KBM-7 (cell line): ENCODE data around the gene ANXA2.
"Not testable (repeated sequence)": the region's sequence is repeated elsewhere in the genome, so short reads cannot be mapped to it uniquely, and the experiment has no call there.

Source experiments
- DNase-seq: peaks from one replicate; pipeline ENCODE4 v3.0.0-alpha.2; 2015
- in situ Hi-C: fragments of 300-500 bp; cut with MboI; formaldehyde crosslinking; loops from 2 replicates; pipeline ENCODE4 v1.14.3; 2020; ENCODE audit warnings: low sequenced_read_pairs, low pct_unique_long_range_greater_than_20kb, mixed read lengths

Gene ANXA2

DNA sequence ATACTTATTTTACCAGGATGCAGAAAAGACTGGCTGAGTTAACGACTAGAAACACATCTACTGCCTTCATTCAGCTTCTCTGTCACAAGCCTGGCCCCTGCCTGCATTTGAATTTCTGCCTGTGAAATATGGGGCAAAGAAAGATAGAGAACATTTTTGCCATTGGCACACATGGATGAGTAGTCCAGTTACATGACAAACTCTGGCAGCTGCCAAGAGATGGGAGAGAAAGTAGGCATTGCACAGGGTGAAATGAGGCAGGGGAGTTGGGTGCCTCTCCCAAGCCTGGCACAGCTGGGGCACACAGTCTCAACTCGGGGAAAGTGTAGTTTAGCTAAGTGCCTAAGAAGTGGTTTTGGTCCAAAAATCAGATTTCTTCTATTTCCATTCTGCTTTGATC is 24.0 kb downstream of the ANXA2 start:
- in situ Hi-C loops = no loop called here
- DNase-seq = no peak

DNA sequence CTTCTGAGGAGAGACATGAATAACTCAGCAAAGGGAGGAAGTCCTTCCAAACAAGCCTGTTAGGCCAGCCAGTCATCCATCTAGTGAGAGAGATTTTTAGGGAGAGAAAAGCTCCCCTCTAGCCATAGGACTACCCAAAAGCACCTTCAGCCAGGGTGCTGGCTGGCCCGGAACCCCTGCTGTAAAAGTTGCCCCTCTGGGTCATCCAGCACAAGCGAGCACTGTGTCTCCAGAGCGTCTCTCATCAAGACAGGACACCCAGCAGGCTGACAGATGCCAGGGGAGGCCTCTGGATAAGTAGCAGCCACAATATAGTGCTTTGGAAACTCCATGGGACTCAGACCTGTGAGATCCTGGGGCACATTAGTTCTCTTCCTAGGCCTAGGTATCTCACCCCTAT is 24.5 kb downstream of the ANXA2 start:
- DNase-seq = no peak
- in situ Hi-C loops = no loop called here

DNA sequence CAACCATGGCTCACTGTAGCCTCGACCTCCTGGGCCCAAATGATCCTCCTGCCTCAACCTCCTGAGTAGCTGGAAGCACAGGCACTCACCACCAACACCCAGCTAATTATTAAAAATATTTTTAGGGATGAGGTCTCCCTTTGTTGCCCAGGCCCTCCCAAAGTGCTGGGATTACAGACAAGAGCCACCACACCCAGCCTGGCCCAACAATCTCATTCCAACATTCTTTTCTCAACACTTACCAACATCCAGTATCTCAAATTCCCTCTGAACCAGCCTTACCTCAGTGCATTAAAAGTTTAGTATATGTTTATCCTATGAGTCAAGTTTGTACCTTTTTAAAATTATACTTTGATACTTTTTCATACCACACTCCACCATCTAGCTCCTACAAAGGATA is 25.0 kb downstream of the ANXA2 start:
- DNase-seq = no peak
- in situ Hi-C loops = no loop called here

DNA sequence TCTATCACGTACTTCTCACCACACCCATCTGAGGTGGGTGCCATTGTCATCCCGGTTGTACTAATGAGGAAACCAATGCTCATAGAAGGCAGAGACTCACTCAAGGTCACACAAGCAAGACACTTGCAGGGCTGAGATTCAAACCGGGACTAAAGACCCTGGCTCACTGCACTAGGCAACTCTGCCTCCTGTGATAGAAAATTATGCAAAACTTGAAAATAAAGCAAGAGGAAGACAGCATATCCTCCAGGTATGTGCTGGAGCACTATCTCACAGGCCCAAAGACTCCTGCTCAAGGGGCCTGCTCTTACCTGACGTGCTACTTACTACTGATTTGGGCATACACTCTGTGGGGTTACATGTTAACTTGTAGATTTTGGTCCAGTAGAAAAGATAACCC is 25.6 kb downstream of the ANXA2 start:
- no peak for DNase-seq
- in situ Hi-C loops = no loop called here

DNA sequence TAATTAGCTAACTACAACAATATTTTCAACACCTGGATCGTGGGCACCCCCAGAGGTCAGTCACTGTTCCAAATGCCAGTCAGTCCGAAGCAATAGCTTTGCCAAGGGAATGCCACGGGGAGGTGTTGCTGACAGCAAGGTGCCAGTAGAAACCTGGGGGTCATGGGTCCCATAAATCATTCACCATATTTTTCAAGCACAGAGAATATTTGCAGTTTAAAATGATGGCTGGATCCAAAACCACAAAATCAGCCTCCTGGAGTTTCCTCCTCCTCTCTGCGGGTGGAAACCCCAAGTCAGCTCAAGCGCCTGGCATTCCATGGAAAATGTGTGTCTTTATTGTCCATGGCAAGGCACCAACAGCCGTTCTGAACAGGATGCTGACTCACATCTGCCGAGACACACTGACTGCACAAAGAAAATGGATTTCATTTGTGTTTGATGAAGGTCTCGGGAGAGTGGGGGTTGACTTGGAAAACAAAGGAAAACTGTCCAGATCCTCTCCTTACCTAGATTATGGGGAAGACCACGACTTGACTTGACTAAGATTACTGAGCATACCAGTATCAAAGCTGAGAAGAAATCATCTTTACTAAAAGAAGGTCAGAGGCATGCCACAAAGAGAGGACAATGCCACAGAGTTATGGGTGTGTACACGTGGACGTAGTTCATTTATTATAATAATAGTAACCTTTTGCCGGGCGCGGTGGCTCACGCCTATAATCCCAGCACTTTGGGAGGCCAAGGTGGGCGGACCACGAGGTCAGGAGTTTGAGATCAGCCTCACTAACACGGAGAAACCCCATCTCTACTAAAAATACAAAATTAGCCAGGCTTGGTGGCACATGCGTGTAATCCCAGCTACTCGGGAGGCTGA is 26.4 kb downstream of the ANXA2 start:
- in situ Hi-C loops = no loop called here
- no peak for DNase-seq

DNA sequence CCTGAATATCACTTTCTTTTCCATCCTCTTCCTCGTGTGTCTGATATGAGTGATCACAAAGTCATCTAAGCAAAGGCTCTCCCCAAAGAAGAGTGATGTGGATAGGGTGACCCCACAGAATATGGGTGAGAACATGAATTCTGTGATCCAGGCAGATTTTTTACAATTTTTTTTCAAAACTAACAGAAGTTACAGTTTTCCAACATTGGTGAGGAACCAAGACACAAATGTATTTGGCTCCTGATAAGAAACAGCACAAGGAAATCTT is 27.0 kb downstream of the ANXA2 start:
- in situ Hi-C loops = no loop called here
- no peak for DNase-seq

DNA sequence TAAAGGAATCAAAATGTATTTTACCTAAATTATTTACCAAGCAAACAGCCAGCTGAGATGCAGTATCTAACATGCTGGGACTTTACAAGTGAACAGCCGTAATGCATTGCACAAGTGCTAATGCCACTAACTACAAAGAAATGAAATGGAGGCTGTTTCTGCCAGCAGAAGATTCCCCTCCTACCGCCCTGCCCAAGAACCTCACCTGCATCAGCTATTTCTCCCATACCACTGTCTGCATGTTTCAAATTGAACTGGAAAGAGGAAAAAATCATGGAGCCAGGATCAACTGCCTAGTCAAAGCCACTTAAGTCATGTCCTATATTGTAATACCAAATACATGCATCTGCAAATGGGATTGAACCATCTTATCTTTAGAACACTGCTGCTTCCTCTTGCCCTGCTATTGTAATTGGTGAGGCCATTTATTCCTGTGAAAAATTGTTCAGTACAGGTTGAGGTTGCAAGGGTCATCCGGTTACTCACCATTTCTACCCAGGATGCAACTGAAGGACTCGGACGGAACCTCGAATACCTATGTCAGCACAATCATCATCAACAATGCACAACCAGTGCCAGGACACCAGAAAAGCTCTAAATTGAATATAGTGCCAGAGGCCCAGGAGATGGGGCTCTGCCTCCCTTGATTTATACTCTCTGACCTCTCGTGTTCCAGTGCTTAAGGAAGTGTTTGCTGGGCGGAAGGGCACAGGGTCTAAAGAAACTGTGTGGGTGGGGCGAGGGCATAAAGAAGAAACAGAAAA is 27.5 kb downstream of the ANXA2 start:
- in situ Hi-C loops = no loop called here
- DNase-seq = no peak

DNA sequence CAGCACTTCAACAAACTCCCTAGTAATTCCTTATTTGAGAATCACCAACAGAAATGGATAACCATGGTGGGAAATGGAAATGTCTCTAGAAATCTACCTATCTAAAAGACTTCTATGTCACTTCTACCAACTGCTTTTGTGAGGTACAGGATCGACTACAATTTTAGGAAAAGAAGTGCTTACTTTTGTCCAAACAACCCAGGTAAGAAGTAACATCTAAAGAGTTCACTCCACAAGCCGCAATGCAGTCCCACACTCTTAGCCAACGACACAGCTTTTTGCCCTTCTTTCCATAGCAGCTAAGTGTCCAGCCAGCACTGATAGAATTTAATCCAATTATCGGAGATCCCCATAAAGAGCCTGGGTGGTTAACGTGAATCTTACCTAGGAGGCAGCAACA is 28.1 kb downstream of the ANXA2 start:
- no peak for DNase-seq
- in situ Hi-C loops = no loop called here

DNA sequence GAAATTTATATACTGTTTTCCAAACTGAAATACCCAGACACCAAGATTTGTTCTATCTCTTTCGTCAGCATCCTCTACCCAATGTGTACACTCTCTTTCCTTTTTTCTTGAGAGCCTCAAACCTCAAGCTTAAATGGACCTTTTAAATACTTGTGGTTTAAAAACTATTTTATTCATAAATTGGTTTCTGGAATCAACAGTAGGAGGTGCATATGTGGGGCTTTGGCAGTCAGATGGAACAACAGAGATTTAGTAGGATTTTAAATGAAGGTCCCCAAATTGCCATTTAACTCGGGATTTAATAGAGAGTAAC is 33.2 kb downstream of the ANXA2 start:
- in situ Hi-C loops = no loop called here

DNA sequence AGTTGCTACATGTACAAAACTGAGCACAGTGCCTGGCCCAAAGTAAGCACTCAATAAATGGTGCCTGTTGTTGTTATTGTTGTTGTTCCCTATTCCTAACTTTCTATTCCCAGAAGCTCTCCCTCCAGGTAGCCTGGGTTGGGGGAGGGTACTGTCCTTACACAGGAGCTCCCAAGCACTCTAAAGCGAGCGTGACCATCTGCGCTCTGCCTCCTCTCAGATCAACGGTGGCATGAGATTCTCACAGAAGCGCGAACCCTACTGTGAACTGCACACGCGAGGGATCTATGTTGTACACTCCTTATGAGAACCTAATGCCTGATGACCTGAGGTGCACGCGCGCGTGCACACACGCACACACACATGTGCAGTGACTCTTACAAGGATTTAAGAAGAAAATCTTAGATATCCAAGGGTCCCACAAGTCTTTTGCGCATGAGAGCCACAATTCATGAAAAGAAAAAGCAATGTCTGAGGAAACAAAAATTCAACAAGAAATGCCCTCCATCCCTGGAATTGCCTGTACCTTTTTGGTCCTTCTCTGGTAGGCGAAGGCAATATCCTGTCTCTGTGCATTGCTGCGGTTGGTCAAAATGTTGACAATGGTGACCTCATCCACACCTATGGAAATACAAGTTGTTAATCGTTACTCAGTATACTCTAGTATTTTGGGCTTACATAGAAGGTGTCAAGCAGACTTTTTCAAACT is 33.7 kb downstream of the ANXA2 start:
- no peak for DNase-seq
- in situ Hi-C loops = no loop called here

More for the DNA sequence above, 33.2 kb downstream of the ANXA2 start:
- DNase-seq = no peak

DNA sequence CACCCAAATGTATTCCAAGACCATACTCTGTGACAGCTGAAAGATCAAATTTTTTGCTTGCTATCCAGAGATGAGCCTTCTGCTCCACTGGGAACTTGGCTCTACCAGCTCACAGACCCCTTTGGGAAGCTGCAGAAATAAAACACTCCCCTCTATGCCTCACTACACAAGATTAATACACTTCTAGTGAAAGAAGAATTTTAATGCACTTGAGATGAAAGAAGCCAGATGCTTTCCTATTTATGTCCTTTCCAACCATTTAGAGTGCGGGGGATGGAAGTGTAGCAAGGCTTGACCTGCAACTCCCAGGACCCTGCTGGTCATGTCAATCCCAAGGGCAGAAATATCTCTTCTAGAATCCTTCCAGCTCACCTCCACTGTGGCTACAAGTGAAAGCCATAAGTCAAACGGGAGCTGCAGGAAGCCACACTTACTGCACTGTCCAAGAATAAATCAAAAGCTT is 34.7 kb downstream of the ANXA2 start:
- DNase-seq = no peak
- in situ Hi-C loops = no loop called here

DNA sequence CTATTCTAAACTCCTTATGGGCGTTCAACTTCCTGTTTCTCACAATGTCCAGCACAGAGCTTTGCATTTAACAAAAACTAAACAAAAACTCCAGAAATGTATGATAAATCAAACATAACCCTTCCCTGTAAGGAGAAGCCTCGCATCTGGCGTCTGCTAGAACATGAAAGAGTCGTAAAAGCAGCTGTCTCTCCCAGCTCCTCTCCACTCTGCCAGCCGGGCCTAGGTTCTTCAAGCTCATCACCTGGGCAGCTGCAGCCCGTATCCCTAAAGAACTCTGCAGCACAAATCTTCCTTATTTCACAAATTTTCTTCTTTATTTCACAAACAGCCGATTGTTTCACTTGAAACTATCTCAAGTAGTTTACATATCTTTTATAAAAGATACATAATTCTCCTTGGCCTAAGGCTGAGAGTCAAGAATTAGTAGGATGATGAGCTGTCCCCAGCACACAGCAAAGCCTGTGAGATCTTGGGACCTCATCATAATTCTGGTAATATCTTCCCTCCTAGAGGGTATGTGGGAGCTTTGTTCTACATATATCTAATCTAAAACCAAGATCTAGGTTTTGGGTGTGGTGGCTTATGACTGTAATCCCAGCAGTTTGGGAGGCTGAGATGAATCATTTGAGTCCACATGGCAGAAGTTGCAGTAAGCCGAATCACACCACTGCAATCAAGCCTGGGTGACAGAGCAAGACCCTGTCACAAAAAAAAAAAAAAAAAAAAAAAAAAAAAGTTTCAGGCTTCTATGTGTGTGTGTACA is 35.3 kb downstream of the ANXA2 start:
- in situ Hi-C loops = no loop called here
- peak; percentile 11 for DNase-seq

DNA sequence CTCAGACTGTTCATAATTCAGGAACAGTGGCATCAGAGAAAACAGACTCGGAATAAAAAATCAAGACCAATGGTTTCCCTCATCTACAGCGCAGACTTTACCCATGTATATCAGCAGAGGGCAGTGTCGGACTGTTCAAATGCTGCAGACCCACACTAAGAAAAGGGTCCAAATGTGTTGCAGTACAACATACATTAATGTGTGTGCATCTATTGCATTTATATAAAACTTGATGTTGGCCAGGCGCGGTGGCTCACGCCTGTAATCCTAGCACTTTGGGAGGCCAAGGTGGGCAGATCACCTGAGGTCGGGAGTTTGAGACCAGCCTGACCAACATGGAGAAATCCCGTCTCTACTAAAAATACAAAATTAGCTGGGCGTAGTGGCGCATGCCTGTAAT is 38.0 kb downstream of the ANXA2 start:
- peak; percentile 68 for DNase-seq
- in situ Hi-C loops = not testable (repeated sequence)

DNA sequence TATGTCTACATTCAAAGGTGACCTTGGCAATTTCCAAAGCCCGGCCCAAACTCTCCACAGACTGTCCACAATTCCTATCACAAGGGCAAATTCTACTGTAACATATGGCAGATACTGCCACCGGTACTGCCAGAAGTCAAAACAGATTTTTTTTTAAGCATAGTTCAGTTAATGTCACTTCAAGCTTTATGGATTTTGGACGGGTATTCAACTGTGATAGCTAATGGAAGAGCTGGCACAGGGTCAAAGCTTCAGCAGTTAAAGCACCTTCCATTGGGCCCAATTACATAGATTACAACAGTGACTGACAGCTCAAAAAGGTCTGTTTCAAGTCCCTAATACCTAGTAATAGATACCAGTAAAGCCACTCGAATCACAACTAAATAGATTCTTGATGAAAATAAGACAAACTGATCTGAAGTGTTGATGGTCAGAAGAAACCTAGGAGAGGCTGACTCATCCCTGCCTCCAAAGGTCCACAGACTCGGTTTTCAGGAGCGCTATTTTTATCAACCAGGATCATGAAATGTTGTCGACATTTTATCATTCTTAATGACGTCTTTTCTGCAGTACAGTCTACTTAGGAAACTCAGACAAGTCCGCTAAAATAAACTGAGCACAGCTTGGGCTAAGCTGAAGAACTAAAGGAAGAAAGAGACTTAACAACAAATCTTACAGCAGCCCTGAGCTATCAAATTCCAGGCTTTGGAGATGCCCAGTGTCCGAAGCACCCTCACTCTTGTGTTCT is 38.7 kb downstream of the ANXA2 start:
- no peak for DNase-seq
- in situ Hi-C loops = no loop called here

DNA sequence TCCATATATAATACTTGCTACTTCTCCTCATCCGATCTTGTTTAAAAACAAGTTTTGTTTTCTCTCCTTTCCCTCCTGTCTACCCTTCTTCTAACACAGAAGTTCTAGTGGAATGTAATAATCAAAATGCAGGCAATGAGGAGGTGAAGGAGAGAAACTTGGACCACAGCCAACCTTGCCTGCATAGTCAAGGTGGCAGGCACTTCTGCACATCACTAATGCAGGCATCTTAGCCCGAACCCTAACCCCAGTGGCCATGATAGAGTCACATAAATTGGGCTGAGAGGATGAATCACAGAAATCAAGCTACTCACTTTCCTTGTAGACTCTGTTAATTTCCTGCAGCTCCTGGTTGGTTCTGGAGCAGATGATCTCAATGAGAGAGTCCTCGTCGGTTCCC is 41.0 kb downstream of the ANXA2 start:
- in situ Hi-C loops = no loop called here
- no peak for DNase-seq

DNA sequence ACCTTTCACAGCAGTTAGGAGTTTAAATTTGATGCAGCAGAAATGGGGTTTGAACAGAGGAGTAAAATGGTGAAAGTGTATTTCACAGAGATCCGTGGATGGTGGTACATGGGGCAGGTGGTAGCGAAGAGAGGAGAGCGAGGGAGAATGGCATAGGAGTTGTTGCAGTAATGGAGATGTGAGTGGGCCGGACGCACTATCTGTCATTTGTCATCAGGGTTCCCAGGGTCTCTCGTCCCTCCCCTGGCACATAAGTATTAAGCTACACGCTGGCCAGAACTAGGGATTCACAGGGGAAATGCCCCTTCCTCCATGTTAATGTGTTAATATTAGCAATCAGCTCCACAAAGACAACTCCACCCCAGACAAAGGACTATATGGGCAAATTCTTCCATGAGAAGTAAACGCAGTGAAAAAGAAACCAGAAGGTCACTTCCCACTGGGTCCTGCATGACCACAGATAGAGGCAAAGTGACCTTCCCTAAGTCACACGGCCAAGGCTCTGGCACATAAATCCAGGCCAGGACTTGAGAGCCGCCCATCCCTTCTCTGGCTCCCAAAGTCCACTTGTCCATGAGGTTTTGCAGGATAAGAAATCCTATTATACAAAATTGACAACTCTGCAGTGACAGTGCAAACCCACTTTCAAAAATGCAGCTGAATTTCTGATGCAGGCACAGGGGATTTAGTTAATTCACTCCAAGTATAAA is 42.5 kb downstream of the ANXA2 start:
- in situ Hi-C loops = no loop called here

DNA sequence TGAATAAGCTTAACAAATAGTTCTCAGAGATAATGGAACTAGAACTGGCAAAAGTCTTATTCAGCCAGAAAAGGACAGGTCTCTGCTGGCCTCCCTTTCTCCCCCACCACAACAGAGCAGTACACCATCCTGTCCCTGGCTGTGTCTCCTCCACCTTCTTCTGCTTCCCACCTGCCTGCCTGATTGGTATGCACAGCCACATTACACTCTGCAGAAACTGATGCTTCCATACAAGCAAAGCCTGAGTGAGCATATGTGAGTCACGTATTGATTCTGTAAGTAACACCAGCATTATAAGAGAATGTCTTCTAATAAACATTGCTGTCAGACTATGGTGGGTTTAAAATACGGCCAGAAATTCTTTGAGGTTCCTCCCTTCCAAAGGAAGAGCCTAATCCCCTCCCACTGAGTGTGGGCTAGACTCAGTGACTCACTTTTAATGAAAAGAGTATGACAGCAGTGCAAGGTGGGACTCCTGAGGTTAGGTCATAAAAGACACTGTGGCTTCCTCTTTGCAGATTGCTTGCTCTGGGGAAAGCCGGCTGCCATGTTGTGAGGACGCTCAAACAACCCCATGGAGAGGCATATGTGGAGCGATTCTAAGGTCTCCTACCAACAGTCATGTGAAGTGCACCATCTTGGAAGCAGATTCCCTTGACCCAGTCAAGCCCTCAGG is 44.4 kb downstream of the ANXA2 start:
- in situ Hi-C loops = no loop called here
- DNase-seq = no peak

More for the DNA sequence above, 42.5 kb downstream of the ANXA2 start:
- DNase-seq = no peak

DNA sequence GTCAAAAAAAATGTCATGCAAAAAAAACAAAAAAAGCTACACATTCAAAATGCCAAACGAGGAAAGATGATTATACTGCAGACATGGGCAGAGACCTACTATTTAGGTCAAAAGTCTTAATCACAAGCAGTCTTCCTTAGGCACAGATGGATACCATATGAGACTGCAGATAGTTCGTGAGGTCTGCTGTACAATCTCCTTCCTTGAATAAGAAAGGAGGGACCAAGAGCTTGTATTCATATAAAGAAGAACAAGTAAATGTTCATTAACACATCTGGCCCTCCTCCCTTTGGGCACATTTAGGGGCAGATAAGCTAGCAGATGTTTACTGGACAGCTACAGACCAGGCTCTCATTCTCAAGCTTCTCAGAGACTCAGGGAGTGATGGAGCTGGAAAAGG is 45.3 kb downstream of the ANXA2 start:
- no peak for DNase-seq
- in situ Hi-C loops = no loop called here
